HG03103 (cell line): Measurements from ENCODE around the gene LRRC8C.

Experiments
- ATAC-seq: cut with Tn5 transposase; IDR thresholded peaks from one replicate; pipeline ENCODE4 v1.9.1; 2021; ENCODE audit warnings: low read depth; ENCODE audit not compliant: unreplicated experiment

The LRRC8C gene

DNA sequence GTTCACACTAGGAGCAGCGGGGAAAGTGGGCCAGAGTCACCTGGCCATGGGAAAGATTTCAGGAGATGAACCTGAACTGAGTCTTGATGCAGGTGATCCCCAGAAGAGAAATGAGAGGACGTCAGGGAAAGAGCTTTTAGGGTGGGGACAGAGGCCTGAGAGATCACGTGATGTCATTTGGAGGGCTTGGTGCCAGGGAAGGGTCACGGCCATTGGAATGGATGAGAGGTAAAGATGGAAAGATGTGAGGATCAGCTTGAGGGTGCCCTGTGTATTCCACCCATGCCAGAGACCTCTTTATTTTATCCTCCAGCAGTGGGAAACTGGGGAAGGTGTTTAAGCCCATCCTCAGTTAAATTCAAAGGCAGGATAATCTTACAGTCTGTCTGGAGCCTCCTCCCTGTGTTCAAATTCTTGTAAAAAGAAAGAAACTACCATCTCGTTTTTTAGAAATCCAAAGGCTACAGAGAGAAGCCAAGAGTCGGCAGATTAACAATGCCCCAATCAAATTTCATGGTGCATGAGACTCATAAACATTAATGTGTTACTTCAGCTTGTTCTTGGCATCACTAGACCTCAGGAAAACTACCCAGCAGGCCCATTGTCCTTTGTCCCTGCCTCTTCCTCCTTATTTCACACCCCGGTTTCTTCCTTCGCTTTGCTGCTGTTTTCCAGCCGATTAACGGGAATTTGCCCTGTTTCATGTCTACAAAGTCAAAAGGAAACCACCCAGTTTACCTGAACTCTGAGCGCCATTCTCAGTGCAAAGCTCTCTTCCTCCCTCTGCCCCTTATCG lies 94.8 kb downstream of the LRRC8C start:
- no peak for ATAC-seq

DNA sequence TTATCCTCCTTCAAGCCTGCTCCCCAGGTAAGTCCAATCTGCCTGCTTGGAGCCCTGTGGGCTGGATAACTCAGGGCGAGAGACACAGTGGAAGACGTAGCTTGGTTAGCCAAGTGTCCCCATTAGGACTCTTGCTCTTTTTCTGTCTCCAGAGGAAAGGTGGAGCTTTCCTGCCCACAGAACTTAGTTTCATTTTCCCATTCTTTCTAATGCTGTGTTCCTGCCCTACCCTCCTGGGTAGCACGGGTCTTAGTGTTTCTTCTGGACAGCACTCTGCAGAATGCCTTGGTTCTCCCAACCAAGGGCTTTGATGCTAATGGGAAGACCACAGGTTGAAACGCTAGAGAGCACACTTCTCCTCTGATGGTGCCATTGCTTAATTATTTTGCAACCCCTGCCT lies 95.5 kb downstream of the LRRC8C start:
- ATAC-seq, result no peak

DNA sequence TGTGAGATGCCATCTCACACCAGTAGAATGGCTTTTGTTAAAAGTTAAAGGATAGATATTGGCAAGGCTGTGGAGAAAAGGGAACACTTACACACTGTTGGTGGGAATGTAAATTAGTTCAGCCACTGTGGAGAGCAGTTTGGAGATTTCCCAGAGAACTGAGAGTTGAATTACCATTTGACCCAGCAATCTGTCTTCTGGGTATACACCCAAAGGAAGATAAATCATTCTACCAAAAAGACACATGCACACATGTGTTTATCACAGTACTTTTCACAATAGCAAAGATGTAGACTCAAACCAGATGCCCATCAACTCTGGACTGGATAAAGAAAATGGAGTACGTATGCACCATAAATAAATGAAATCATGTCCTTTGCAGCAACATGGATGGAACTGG lies 99.3 kb downstream of the LRRC8C start:
- ATAC-seq, result no peak

DNA sequence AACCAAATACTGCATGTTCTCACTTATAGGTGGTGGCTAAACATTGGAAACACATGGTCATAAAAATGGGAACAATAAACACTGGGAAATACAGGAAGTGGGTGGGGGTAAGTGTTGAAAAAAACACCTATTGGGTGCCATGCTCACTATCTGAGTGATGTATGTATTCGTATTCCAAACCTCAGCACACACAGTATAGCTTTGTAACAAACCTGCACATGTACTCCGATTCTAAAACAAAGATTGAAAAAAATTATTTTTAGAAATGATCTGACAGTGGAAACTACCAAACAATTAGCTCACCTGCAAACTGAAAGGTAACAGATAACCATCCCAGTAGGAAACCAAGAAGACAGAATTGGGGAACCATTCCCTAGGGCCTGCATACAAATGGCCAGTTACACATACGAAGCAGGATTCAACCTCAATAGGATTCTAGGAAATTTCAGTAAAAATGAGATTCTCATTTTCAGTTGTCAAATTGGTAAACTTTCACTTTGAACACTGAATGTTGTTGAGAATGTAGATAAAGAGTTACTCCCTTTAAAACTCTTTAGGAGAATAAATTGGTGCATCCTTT lies 99.8 kb downstream of the LRRC8C start:
- ATAC-seq, result no peak

DNA sequence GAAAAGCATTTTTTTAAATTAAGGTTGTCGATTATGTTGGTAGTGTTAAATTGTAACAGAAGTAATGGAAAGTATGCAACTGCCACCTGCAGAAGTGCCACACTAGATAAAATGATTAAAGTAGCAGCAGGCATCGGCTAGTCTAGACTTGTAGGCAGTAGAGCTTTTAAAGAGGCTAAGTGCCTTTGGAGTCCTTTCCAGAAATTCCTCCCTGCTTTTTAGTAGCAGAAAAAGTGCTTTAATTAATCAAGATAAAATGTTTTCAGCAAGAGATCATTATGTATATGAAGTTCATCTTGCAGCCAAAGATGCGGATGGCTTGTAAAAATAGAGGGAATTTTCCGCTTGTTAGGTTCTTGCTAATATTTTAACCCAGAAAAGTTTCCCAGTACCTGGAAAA lies 100.8 kb downstream of the LRRC8C start:
- no peak for ATAC-seq

DNA sequence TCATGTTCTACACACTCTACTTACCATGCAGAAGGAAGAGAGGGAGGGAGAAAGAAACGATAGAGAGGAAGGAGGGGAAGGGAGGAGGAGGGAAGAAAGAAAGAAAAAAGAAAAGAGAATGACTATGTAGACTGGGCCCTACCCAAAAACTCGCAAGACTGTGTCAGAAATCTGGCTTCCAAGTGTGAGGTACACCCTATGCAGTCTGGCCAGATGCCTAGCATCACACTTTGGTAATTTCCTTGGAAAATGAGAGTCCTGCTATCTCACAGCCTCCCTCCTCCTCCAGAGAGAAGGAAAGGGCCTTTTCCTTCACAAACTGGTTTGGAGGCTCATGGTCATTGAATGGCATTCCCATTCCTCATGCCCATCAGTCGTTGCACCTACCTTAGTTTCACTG lies 101.5 kb downstream of the LRRC8C start:
- ATAC-seq, result no peak

DNA sequence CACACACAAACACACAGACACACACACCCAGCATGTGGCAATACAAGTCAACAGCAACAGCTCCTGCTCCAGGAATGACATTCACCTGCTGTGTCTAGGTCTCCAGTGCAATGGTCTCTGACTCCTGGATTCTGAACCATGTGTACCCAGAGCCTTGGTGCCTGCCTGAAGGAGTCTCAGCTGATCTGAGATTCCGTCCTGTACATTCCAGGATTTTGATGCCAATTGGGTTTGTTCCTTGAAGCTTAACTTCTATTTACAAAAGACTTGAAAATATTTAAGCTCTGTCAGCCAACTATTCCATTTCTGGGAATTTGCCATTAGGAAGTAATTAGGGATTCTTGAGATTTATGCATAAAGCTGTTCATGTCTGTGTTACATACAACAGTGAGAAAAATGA lies 102.6 kb downstream of the LRRC8C start:
- ATAC-seq, result no peak

DNA sequence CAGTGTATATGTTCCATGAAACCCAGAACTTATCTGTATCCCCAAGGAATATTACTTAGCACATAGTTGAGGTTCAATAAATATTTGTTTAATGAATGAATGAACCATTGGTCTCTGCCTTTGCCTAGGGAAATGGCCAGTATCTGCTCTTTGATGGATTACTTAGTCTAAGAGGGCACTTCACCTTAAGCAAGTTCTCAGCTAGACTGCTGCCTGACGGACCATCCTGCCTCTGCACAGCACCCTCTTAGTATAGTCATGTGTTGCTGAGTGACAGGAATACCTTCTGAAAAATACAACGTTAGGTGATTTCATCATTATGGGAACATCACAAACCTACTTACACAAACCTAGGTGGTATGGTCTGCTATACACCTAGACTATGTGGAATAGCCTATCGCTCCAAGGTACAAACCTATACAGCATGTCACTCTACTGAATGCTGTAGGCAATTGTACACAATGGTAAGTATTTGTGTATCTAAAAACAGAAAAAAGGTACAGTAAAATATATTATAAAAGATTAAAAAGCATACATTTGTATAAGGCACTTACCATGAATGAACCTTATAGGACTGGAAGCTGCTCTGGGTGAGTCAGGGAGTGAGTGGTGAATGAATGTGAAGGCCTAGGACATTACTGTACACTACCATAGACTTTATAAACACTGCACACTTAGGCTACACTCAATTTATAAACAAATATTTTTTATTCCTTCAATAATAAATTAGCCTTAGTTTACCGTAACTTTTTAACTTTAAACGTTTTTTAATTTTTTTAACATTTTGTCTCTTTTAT lies 104.2 kb downstream of the LRRC8C start:
- no peak for ATAC-seq

DNA sequence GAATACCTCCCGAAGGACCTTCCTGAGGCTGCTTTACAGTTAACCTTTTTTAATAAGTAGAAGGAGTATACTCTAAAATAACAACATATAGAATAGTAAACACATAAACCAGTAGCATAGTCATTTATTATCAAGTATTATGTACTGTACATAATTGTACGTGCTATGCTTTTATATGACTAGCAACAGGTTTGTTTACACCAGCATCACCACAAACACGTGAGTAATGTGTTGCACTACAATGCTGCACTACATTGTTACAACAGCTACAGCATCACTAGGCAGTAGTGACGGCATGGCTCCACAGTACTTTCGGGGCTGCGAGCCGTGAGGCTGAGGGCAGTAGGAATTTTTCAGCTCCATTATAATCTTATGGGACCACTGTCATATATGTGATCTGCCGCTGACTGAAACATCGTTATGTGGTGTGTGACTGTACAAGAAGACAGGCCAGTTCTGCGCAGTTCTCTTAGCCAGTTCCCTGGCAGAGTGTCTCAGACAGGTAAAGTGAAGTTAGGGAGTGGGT lies 105.1 kb downstream of the LRRC8C start:
- ATAC-seq, result no peak

DNA sequence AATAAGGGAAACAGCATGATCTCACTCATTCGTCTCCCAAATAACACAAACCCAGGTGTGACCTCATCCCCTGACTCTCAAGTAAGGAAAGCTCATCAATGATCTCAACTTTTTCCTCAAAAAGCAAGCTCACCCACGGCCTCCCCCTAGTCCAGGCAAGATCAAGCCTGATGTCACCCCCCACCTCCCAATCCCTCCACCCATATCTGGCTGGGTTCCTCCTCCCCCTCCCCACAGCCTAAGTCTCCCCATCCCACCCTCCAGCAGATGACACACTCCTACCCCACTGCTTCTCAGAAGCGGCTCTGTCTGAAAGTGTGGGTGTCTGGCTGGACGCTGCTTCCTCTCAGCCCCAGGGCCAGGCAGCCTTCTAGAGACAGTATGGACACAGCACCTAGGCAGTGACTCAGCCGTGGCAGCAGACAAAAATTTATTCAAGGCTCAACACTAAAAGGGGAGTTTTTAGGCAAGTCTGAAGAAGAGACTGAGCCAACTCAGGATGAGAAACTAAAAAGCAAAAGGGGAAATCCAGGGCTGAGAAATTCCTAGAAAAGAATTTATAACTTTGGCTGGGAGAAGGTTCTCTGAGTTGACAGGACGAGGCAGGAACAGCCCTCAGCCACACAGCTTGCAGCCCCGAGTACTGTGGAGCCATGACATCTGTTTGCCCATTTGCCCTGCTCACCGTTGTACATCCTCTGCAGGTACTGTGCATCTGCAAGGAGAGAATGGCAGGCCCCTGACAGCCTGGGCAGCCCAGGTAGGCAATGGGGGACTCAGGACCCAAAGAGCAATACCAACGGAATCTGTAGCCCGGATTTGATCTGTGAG lies 106.3 kb downstream of the LRRC8C start:
- ATAC-seq, result no peak

DNA sequence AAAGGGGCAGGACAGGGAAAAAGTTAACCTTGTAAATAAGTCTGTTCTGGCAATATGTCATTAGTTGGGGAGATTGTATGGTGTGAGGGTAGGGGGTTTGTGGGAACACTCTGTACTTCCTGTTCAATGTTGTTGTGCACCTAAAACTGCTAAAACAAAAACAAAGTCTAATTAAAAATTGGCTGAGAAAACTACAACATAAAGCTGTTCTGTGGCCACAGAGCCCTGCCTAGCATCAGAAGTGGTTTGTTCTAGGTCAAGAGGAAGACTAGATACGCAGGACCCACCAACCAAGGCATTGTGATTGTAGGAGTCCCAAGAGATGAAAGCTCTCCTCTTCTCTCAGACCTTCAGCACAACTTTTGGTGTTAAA lies 106.9 kb downstream of the LRRC8C start:
- ATAC-seq, result no peak

DNA sequence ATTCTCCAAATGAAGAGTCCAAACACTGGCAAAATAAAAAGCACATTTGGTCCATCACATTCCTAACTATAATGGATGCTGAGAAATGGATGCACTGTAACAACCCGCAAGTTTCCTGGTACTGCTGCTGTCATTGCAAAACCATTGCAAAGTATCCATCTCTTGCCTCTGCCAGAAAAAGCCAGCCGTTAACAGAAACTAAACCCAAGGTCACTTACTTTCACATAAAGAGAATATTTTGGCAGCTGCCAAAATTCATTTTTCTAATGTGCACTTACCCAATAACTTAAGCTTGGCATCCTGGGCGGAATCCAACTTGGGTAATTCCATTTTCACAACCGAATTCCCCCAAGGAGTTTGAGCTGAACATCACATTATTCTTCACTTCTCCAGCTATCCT lies 110.9 kb downstream of the LRRC8C start:
- ATAC-seq, result no peak

DNA sequence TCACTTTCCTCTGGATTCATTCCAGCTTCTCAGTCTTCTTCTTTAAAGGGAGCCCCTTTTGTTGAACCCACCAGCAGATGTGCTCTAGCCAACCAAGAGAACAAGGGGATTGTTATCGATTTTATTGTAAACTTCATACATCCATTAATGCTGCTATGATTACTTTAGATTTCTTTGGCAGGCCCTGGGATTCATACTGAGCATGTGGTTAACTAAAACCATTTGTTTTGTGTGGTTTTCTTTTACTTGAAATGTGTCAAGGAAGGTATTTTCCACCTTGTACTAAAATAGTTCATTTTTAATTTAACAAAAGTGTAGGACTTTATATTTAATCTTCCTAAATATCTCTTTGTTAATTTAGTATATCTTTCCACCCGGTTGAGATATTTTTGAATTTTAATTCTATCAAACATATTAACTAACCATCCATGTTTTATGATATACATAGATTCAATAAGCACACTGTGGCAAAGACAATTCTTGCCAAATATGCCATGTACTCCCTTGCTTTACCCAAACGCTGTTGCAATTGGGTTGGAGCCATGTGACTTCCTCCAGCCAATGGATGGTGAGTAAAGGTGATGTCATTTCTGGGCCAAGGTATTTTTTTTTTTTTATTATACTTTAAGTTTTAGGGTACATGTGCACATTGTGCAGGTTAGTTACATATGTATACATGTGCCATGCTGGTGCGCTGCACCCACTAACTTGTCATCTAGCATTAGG lies 113.7 kb downstream of the LRRC8C start:
- no peak for ATAC-seq

DNA sequence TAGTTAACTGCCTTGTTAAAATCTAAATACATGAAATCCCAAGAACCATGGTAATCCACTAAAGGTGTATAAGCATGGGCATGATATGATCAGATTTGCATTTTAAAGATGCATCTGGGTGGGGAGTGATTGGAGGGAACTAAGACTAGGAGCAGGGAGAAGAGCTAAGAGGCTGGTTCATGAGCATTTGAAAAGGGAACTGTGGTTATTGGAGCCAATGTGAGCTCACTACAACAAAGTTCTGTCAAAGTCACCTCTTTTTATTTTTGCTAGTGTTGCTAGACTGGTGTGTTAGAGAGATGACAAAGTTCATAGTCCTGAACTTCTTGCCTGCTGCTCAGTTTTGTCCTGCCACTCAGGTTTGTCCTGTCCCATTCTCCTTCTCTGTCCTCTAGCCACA lies 120.8 kb downstream of the LRRC8C start:
- no peak for ATAC-seq

DNA sequence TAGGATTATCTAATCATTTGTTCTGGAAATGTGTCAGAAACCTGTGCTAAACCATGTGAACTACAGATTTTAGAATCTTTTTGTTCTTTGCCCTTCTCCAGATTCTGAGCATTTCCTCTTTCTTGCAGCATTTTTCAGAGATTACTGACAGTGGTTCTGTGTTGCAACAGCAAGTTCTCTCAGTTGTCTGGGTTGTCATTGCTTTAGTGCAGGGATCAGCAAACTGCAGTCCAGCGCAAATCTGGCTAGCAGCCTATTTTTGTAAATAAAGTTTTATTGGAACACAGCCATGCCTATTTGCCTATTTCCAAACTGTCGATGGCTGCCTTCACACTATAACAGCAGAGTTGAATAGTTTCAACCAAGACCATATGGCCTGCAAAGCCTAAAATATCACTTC lies 121.6 kb downstream of the LRRC8C start:
- ATAC-seq, result no peak

DNA sequence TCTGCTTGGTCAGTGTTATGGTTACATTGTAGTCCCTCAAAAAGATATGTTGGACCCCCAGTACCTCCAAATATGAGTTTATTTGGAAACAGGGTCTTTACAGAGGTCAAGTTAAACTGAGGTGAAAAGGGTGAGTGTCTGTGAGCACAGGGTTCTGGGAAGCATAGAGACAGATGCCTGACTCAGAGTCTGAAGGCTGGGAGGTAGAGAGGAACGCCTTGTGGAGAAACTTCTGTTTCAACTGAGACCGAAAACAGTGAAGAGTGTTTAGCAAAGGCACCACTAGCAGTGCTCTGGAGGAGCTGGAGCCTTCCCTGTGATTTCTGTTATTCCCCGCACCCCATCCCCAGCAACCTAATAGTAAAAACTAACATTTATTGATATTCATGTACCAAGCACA lies 122.7 kb downstream of the LRRC8C start:
- no peak for ATAC-seq

DNA sequence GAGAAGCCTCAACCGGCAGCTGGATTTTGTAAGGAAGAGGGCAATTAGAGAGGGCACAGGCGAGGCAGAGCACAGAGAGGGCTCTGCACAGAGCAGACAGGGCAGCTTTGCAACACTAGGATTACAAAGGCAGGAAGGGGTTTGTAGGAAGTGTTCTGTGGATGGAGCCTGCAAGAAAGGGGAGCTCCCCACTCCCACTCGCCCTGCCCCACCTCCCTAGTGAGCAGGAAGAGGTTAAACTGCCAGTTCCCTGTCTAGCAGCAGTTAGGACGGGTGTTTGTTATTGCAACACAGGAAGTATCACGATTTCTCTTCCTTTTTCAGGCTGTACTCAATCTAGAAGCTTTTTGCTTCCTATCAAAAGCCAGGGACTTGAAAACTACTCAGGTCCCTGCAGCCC lies 124.6 kb downstream of the LRRC8C start:
- no peak for ATAC-seq

DNA sequence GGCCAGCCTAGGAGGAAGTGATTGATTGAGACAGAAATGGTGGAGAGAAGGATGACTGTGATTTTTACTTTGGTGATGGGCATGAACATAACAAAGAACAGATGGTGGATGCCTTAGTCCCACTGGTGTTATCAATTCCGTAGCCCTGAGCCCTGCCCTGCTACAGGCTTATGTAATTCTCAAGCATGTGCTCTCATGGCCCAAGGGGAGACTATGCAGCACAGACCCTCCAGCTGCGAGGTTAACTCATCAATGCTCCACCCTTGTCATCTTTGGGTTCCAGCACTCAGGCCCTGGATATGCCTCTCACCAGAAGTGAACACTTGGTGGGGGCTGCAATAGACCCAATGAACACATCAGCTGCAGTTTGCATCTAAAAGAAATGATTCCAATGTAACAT lies 125.2 kb downstream of the LRRC8C start:
- no peak for ATAC-seq

DNA sequence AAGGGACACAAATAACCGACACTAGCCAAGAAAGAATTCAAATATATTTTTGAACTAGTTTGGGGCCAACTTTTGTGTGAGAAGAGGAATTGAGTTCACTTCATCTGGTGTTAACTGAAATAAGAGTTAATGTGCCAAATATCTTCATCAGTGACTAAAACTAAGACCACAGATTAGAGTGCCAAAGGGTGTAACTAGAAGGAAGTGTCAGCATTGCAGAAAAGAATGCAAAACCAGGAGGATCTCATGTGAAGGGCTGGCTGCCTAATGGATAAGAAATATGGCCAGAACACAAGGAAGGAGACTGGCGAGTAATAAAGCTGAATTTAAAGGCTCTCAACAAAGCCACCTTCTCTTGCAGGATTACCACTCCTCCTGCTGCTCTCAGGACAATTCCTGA lies 126.1 kb downstream of the LRRC8C start:
- no peak for ATAC-seq

DNA sequence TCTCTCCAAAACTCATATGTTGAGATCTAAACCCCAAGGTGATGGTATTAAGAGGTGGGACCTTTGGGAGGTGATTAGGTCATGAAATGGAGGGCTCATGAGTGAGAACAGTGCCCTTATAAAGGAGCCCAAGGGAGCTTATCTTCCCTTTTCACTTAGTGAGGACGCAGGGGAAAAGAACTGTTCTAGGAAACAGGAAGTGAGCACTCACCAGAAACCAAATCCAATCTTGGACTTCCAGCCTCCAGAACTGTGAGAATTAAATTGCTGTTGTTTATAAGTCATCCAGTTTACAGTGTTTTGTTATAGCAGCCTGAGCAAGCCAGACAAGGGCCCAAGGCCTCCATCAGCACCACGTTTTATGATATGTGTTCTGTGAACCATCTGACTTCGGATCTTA lies 127.6 kb downstream of the LRRC8C start:
- no peak for ATAC-seq
